NT2/D1 (cell line): ENCODE results near the gene RALGPS1.

Experiments
- DNase-seq: peaks from one replicate; pipeline ENCODE4 v3.0.0-alpha.2; 2011; ENCODE audit warnings: low read depth, low spot score
- H3K27me3 ChIP-seq: 2 replicates; pipeline ENCODE4 v1.6.0; 2011; ENCODE audit warnings: mild to moderate bottlenecking; ENCODE audit not compliant: insufficient read length, insufficient read depth
- H3K36me3 ChIP-seq: 2 replicates; pipeline ENCODE4 v1.6.1; 2011; ENCODE audit warnings: mild to moderate bottlenecking, low read length, mixed read lengths; ENCODE audit not compliant: insufficient read depth, insufficient read length
- H3K4me1 ChIP-seq: 2 replicates; pipeline ENCODE4 v1.5.1; 2011; ENCODE audit not compliant: insufficient read depth, insufficient read length
- H3K4me3 ChIP-seq: 2 replicates; pipeline ENCODE4 v1.5.1; 2011; ENCODE audit warnings: low read depth; ENCODE audit not compliant: insufficient read length
- H3K9ac ChIP-seq: 2 replicates; pipeline ENCODE4 v1.6.0; 2011; ENCODE audit warnings: low read depth; ENCODE audit not compliant: insufficient read length
- H3K9me3 ChIP-seq: 2 replicates; pipeline ENCODE4 v1.5.1; 2011; ENCODE audit warnings: mild to moderate bottlenecking, low read length; ENCODE audit not compliant: insufficient read depth
- SUZ12 ChIP-seq: IDR thresholded peaks from 2 replicates; pipeline ENCODE4 v1.6.1; 2011; ENCODE audit not compliant: insufficient read length, insufficient read depth; ENCODE audit errors: extremely low read depth
- YY1 ChIP-seq: IDR thresholded peaks from 2 replicates; pipeline ENCODE4 v1.6.1; 2011; ENCODE audit not compliant: insufficient read length, insufficient read depth
- ZNF274 ChIP-seq: IDR thresholded peaks from 2 replicates; pipeline ENCODE4 v1.6.1; 2011; ENCODE audit warnings: mild to moderate bottlenecking, low read depth, low read length

The RALGPS1 gene

GRCh38 chr9:127076860-127077643 lies 162.5 kb downstream of the RALGPS1 start:
- no peaks in the 10 kb centered on the region for H3K27me3 ChIP-seq
- H3K9me3 ChIP-seq = no peaks in the 10 kb centered on the region
- H3K4me1 ChIP-seq = peaks cover 6% of the 10 kb centered on the region
- H3K9ac ChIP-seq = no peak overlapping the region
- no peak for DNase-seq
- TF ChIP-seq YY1 (no peak), SUZ12 (no peak), ZNF274 (no peak)
- no peaks in the 10 kb centered on the region for H3K36me3 ChIP-seq
- H3K4me3 ChIP-seq = no peak overlapping the region

GRCh38 chr9:127077644-127077946 lies 163.0 kb downstream of the RALGPS1 start:
- TF ChIP-seq ZNF274 = no peak
- no peak for TF ChIP-seq SUZ12
- TF ChIP-seq YY1 = no peak
- H3K27me3 ChIP-seq = no peaks in the 10 kb centered on the region
- H3K4me1 ChIP-seq = peaks cover 6% of the 10 kb centered on the region
- no peaks in the 10 kb centered on the region for H3K9me3 ChIP-seq
- no peak for DNase-seq
- no peak overlapping the region for H3K9ac ChIP-seq
- no peak overlapping the region for H3K4me3 ChIP-seq
- H3K36me3 ChIP-seq = no peaks in the 10 kb centered on the region

- DNase-seq = no peak
- Histone ChIP-seq H3K9me3 (no peaks in the 10 kb centered on the region), H3K9ac (no peak overlapping the region), H3K4me1 (peaks cover 6% of the 10 kb centered on the region), H3K36me3 (no peaks in the 10 kb centered on the region), H3K4me3 (no peak overlapping the region), H3K27me3 (no peaks in the 10 kb centered on the region)
- TF ChIP-seq YY1 = no peak
- TF ChIP-seq ZNF274 = no peak
- no peak for TF ChIP-seq SUZ12
These were observed 163.8 kb downstream of the RALGPS1 start for GRCh38 chr9:127078336-127078735.

- H3K4me1 ChIP-seq = peaks cover 6% of the 10 kb centered on the region
These were observed 164.4 kb downstream of the RALGPS1 start for GRCh38 chr9:127078988-127079387.

GRCh38 chr9:127079446-127080140 lies 165.0 kb downstream of the RALGPS1 start:
- Histone ChIP-seq H3K9ac (no peak overlapping the region), H3K4me1 (peaks cover 6% of the 10 kb centered on the region), H3K4me3 (no peak overlapping the region), H3K27me3 (no peaks in the 10 kb centered on the region), H3K36me3 (no peaks in the 10 kb centered on the region), H3K9me3 (no peaks in the 10 kb centered on the region)
- TF ChIP-seq SUZ12 = no peak
- TF ChIP-seq ZNF274 = no peak
- no peak for TF ChIP-seq YY1
- no peak for DNase-seq

More at GRCh38 chr9:127078988-127079387, 164.4 kb downstream of the RALGPS1 start:
- no peak overlapping the region for H3K9ac ChIP-seq
- no peak for DNase-seq
- H3K27me3 ChIP-seq = no peaks in the 10 kb centered on the region
- no peak overlapping the region for H3K4me3 ChIP-seq
- no peaks in the 10 kb centered on the region for H3K9me3 ChIP-seq
- no peaks in the 10 kb centered on the region for H3K36me3 ChIP-seq
- no peak for TF ChIP-seq ZNF274
- TF ChIP-seq SUZ12 = no peak
- TF ChIP-seq YY1 = no peak

- Histone ChIP-seq H3K4me3 (no peak overlapping the region), H3K36me3 (no peaks in the 10 kb centered on the region), H3K9me3 (no peaks in the 10 kb centered on the region), H3K4me1 (no peaks in the 10 kb centered on the region), H3K9ac (no peak overlapping the region), H3K27me3 (no peaks in the 10 kb centered on the region)
- TF ChIP-seq YY1 (no peak), SUZ12 (no peak), ZNF274 (no peak)
- no peak for DNase-seq
These were observed 166.9 kb downstream of the RALGPS1 start for GRCh38 chr9:127081250-127082185.
